ENCODE measurements around the gene UBE2H. TPM values are rescaled to one million over a fixed set of nuclear protein-coding genes. Genes with fewer than 3 reads are reported as not detected.

Gene UBE2H
- polyA plus RNA-seq, 1 donor (not counting 4 experiments of a cell fraction or from before 2014, with no cell fraction given): 130 TPM

- H3K4me3 ChIP-seq (ENCODE audit: control insufficient read depth in 2 of 3, extremely low read depth in 1 of 3, insufficient read depth in 2 of 3, low read depth in 1 of 3, low read length in 3 of 3): no peak overlapping the region
- no peak overlapping the region for H3K9ac ChIP-seq (ENCODE audit: control insufficient read depth, extremely low read depth, insufficient read depth, low read length)
- no peaks in the 10 kb centered on the region for H4K20me1 ChIP-seq (ENCODE audit: control insufficient read depth, extremely low read depth, insufficient read depth, low read length)
- H2AFZ ChIP-seq (ENCODE audit: control insufficient read depth, low read length): no peak overlapping the region
- H3K4me1 ChIP-seq (ENCODE audit: control insufficient read depth, extremely low read depth, insufficient read depth, low read length): peaks cover 6% of the 10 kb centered on the region
- H3K27ac ChIP-seq (ENCODE audit: control insufficient read depth, insufficient read depth, low read length): no peak overlapping the region
- TF ChIP-seq EZH2 (IDR thresholded peaks at IDR 0.05; ENCODE audit: low read length) (no peak), CTCF (optimal IDR thresholded peaks at IDR 0.05 in 1 of 3, IDR thresholded peaks at IDR 0.05 in 1 of 3, conservative IDR thresholded peaks at IDR 0.05 in 1 of 3; ENCODE audit: extremely low read depth in 1 of 3, insufficient read depth in 2 of 3, low read length in 3 of 3) (no peak)
- H3K9me3 ChIP-seq (ENCODE audit: control insufficient read depth, low read depth, low read length): no peaks in the 10 kb centered on the region
- no peaks in the 10 kb centered on the region for H3K79me2 ChIP-seq (ENCODE audit: control insufficient read depth, insufficient read depth, low read length)
- no peak overlapping the region for H3K4me2 ChIP-seq (ENCODE audit: control insufficient read depth, extremely low read depth, insufficient read depth, low read depth, low read length)
- dilution Hi-C loops (cut with MboI; ENCODE audit: extremely low pct_ligation_motif_present, low sequenced_read_pairs): no loop called here
- no peak for FAIRE-seq
- no peak for DNase-seq (ENCODE audit: low read depth, low spot score)
- no peaks in the 10 kb centered on the region for H3K9me1 ChIP-seq (ENCODE audit: control insufficient read depth, extremely low read depth, insufficient read depth, low read length)
- H3K27me3 ChIP-seq (ENCODE audit: control insufficient read depth, extremely low read depth, insufficient read depth, low read length): no peaks in the 10 kb centered on the region
- H3K36me3 ChIP-seq (ENCODE audit: control insufficient read depth in 2 of 2, extremely low read depth in 1 of 2, insufficient read depth in 2 of 2, low read length in 2 of 2): peaks cover 0 to 5% of the 10 kb centered on the region in 2 experiments
These were observed 131.3 kb downstream of the UBE2H start for GRCh38 chr7:129821476-129821875.

- Histone ChIP-seq H3K4me3 (ENCODE audit: control insufficient read depth in 2 of 3, extremely low read depth in 1 of 3, insufficient read depth in 2 of 3, low read depth in 1 of 3, low read length in 3 of 3) (no peak overlapping the region), H3K4me1 (ENCODE audit: control insufficient read depth, extremely low read depth, insufficient read depth, low read length) (no peaks in the 10 kb centered on the region), H3K9ac (ENCODE audit: control insufficient read depth, extremely low read depth, insufficient read depth, low read length) (no peak overlapping the region), H3K9me1 (ENCODE audit: control insufficient read depth, extremely low read depth, insufficient read depth, low read length) (no peaks in the 10 kb centered on the region), H3K36me3 (ENCODE audit: control insufficient read depth in 2 of 2, extremely low read depth in 1 of 2, insufficient read depth in 2 of 2, low read length in 2 of 2) (peaks cover 0 to 5% of the 10 kb centered on the region in 2 experiments), H3K4me2 (ENCODE audit: control insufficient read depth, extremely low read depth, insufficient read depth, low read depth, low read length) (no peak overlapping the region), H3K79me2 (ENCODE audit: control insufficient read depth, insufficient read depth, low read length) (no peaks in the 10 kb centered on the region), H2AFZ (ENCODE audit: control insufficient read depth, low read length) (no peak overlapping the region), H4K20me1 (ENCODE audit: control insufficient read depth, extremely low read depth, insufficient read depth, low read length) (no peaks in the 10 kb centered on the region), H3K27me3 (ENCODE audit: control insufficient read depth, extremely low read depth, insufficient read depth, low read length) (no peaks in the 10 kb centered on the region), H3K27ac (ENCODE audit: control insufficient read depth, insufficient read depth, low read length) (no peak overlapping the region), H3K9me3 (ENCODE audit: control insufficient read depth, low read depth, low read length) (no peaks in the 10 kb centered on the region)
- DNase-seq (ENCODE audit: low read depth, low spot score): no peak
- dilution Hi-C loops (cut with MboI; ENCODE audit: extremely low pct_ligation_motif_present, low sequenced_read_pairs): loop anchor here (10.0 kb wide), 1 partner anchor 62 kb away; no protein-coding TSS in a partner anchor
- no peak for FAIRE-seq
- TF ChIP-seq EZH2 (IDR thresholded peaks at IDR 0.05; ENCODE audit: low read length) (no peak), CTCF (optimal IDR thresholded peaks at IDR 0.05 in 1 of 3, IDR thresholded peaks at IDR 0.05 in 1 of 3, conservative IDR thresholded peaks at IDR 0.05 in 1 of 3; ENCODE audit: extremely low read depth in 1 of 3, insufficient read depth in 2 of 3, low read length in 3 of 3) (no peak)
These were observed 136.0 kb downstream of the UBE2H start for GRCh38 chr7:129816742-129817141.
